Measurements from ENCODE around the gene PITPNM2.
"Not testable (repeated sequence)": the region's sequence is repeated elsewhere in the genome, so short reads cannot be mapped to it uniquely, and the experiment has no call there.

Gene PITPNM2

GRCh38 chr12:123120452-123121166 lies 30.3 kb downstream of the PITPNM2 start:
- DNase-seq (ENCODE audit: low spot score), result no peak

DNA sequence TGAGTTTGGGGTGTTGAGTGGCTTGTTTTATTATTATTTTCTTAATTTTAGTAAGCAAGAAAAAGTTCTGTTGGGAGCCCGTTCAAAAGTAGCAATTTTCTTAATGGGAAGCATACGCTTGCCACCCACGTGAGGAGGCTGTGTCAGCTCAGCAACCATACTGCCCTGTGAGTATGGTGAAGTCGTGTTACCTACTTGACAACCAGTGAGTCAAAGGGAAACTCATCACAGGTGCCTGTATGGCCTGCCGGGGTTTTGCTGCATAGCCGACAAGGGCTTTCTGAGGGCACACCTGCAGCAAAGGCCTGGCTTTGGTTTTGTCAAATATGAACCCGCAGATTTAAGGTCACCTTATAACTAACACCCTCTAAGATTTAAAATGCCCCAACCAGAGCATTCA lies 31.1 kb downstream of the PITPNM2 start:
- no peak for DNase-seq (ENCODE audit: low spot score)

GRCh38 chr12:123118497-123118896 lies 32.4 kb downstream of the PITPNM2 start:
- DNase-seq (ENCODE audit: low spot score), result no peak

DNA sequence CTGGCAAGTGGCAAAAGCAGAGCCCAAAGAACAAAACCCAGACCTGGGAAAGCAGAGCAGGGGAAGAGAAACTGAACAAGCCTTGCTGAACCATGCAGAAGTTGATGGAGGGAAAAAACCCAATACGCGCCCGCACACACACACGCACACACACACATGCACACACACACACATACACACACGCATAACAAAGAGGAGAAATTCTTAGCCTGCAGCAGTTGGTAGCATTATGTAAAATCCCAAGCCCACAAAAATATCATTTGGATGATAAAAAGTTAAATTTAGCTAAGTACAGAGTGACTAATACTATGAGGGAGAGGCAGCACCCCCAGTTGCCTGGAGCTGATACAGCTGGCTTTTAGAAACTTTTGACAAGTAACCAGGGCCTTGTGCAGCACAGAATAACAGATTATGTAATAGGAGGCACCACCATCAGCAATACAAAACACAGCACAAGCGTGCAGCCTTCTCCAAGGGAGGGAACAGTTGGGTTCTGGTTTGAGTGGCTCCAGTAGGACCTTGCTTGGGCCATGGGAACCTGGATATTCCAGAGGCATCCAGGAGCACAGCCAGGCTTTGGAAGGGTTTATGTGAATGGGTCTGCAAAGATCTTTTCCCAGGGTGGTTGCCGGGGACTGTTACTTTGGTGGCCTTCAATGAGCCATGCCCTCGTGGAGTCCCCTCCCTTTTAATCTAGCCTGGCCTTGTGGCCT lies 35.3 kb downstream of the PITPNM2 start:
- peak; percentile 59 for DNase-seq (ENCODE audit: low spot score)

- DNase-seq (ENCODE audit: low spot score), result no peak
These were observed 36.4 kb downstream of the PITPNM2 start for GRCh38 chr12:123114304-123115083.

GRCh38 chr12:123113026-123113425 lies 37.9 kb downstream of the PITPNM2 start:
- DNase-seq (ENCODE audit: low spot score), result no peak

DNA sequence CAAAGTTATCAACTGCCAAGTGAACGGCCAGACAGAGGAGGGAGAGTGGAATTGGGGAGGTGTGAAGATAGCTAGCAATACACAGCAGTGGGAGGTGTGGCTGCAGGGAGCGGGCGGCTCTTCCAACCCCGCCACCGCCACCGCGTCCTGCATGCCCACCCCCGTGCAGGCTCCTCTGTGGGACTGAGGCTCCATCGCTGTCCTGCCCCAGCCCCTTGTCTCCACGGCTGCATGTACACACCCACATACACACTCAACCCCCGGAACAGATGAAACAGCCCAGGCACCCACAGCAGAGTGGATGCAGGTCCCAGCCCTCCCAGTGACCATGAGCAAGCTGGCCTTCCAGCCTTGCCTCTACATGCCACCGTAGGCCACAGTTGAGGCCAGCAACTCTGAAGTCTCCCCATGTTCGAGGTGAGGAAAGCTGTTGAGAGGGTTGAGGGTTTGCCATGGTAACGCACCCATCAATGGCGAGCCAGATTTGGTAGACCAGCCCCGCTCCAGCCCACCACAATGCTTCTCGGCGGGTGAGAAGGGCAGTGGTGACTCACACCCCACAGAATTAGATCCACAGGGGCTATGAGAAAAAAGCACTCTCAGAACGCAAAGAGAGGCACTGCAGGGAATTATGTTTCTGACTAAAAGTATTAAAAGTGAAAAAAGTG lies 39.3 kb downstream of the PITPNM2 start:
- no peak for DNase-seq (ENCODE audit: low spot score)

GRCh38 chr12:123109319-123109772 lies 41.5 kb downstream of the PITPNM2 start:
- DNase-seq (ENCODE audit: low spot score), result peak; percentile 43

GRCh38 chr12:123108682-123109066 lies 42.2 kb downstream of the PITPNM2 start:
- no peak for DNase-seq (ENCODE audit: low spot score)

GRCh38 chr12:123107926-123108681 lies 42.8 kb downstream of the PITPNM2 start:
- DNase-seq (ENCODE audit: low spot score), result no peak

DNA sequence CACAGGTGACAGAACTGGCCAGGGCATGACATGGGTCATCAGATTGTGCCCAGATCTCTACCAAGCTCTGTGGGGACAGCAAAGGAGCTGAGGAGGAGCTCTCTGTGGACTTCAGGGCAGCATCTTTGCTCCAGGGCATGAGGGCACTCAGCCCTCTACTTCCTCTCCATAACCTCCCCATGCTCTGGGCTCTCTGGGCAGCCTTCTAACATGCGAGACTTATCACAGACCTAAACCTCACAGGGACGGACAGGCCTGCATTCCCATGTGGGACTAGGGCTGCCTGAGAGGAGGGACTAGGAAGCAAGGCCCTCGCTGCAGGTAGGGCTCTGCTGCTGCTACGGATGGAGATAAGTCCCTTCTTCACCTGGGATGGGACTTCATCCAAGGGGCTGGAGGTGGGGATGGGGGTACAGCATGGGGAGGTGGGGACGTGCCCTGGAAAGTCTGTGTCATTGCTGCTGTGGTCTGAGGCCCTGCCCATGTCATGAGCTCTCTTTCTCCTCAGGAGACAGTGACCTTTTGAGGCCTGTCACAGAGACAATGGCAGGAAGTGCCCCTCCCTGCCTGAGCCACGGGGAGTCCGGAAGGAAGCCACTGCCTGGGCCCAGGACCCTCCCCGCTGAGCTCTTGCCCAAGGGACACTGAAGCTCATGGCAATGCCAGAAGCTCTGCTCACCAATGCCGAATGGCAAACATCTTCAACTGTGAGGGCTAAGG lies 44.1 kb downstream of the PITPNM2 start:
- DNase-seq (ENCODE audit: low spot score), result no peak

GRCh38 chr12:123105211-123105826 lies 45.6 kb downstream of the PITPNM2 start:
- no peak for DNase-seq (ENCODE audit: low spot score)

DNA sequence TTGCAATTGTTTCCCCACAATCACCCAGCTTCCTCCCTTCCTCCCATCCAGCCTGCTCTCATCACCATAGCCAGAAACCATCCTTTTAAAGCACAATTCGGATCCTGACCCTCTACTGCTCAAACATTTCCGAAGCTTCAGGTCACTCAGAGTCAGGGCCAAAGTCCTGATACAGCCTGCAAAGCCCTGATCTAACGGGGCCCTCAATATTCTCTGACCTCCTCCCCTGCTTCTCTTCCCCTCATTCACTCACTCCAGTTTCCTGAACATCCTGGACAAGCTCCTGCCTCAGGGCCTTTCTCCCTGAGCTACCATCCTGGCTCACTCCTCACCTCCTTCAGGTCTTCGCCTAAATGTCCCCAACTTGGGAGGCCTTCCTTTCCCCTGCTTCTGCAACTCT lies 46.1 kb downstream of the PITPNM2 start:
- DNase-seq (ENCODE audit: low spot score), result no peak

DNA sequence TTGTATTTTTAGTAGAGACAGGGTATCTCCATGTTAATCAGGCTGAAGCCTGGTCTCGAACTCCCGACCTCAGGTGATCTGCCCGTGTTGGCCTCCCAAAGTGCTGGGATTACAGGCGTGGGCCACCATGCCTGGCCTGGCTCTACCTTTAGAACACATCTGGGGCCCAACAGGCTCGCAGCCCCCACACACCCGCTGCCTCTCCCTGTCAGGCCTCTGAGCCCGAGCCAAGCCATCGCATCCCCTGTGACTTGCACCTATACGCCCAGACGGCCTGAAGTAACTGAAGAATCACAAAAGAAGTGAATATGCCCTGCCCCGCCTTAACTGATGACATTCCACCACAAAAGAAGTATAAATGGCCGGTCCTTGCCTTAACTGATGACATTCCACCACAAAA lies 46.8 kb downstream of the PITPNM2 start:
- not testable (repeated sequence) for DNase-seq (ENCODE audit: low spot score)

- no peak for DNase-seq (ENCODE audit: low spot score)
These were observed 47.9 kb downstream of the PITPNM2 start for GRCh38 chr12:123102781-123103503.

- no peak for DNase-seq (ENCODE audit: low spot score)
These were observed 48.5 kb downstream of the PITPNM2 start for GRCh38 chr12:123102366-123102765.

DNA sequence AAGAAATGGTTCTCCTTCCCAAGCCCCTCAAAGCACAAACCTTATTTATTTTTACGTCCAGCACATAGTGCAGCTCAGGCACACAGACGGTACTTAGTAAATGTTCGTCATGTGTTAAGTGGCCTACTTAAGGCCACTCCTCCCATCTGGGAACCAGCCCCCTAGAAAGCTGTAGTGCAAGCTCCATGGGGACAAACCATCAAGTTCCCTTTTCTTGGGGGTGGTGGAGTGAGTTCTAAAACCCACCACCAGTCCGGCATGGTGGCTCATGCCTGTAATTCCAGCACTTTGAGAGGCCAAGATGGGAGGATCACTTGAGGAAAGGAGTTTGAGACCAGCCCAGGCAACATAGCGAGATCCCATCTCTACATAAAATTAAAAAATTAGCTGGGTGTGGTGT lies 49.4 kb downstream of the PITPNM2 start:
- no peak for DNase-seq (ENCODE audit: low spot score)

Data from pons (tissue), 1 donor.